PC-3 (cell line): ENCODE measurements around the gene ZNF286A. TPM values are rescaled to one million over a fixed set of nuclear protein-coding genes. Genes with fewer than 3 reads are reported as not detected.
"Not testable (repeated sequence)": the region's sequence is repeated elsewhere in the genome, so short reads cannot be mapped to it uniquely, and the experiment has no call there.

Experiments
- ATAC-seq: fragments of 200-7000 bp; cut with Tn5 transposase; 2 replicates; pipeline ENCODE4 v1.9.1; 2020; ENCODE audit warnings: mild to moderate bottlenecking, moderate library complexity
- Bru-seq: library from RNA; stranded (reverse); fragments of 400-500 nt; gene quantifications from one replicate; lab custom pipeline; 2021; lab: Mats Ljungman, UMichigan
- BruChase-seq, 2 experiments: library from RNA; stranded (reverse); fragments of 400-500 nt; gene quantifications; one replicate each; lab custom pipeline; 2021; lab: Mats Ljungman, UMichigan
- BruUV-seq: library from RNA; stranded (reverse); fragments of 400-500 nt; replicated peaks from 2 replicates; lab custom pipeline; 2021; lab: Mats Ljungman, UMichigan
- CTCF ChIA-PET: fragments of 300-600 bp; sonication (Branson Sonifier 250); formaldehyde crosslinking; loops from one replicate; lab custom pipeline; 2022; ENCODE audit warnings: antibody characterized with exemption; lab: Charles Lee
- POLR2A ChIA-PET: fragments of 300-600 bp; sonication (Branson Sonifier 250); formaldehyde crosslinking; loops from one replicate; lab custom pipeline; 2022; ENCODE audit warnings: antibody characterized with exemption; ENCODE audit not compliant: unreplicated experiment; lab: Charles Lee
- DNase-seq: peaks from one replicate; pipeline ENCODE4 v3.0.0-alpha.2; 2015
- H2AFZ ChIP-seq: fragments of 300-600 bp; sonication (generic); 2 replicates; pipeline ENCODE4 v1.6.0; 2016; ENCODE audit warnings: antibody characterized with exemption, low read length
- H3F3A ChIP-seq: fragments of 300-600 bp; sonication (generic); one replicate; pipeline ENCODE4 v1.6.0; 2017; ENCODE audit warnings: antibody characterized with exemption, low read length, control low read depth, mild to moderate bottlenecking; ENCODE audit not compliant: unreplicated experiment
- H3K27ac ChIP-seq: fragments of 300-600 bp; sonication (generic); 2 replicates; pipeline ENCODE4 v1.5.1; 2016; ENCODE audit warnings: mild to moderate bottlenecking, low read length
- H3K27me3 ChIP-seq: fragments of 300-600 bp; sonication (generic); 2 replicates; pipeline ENCODE4 v1.6.1; 2016; ENCODE audit warnings: low read length, mixed read lengths
- H3K36me3 ChIP-seq: fragments of 300-600 bp; sonication (generic); 2 replicates; pipeline ENCODE4 v1.6.1; 2016; ENCODE audit warnings: low read depth, mixed run types, low read length, mixed read lengths
- H3K4me1 ChIP-seq: fragments of 300-600 bp; sonication (generic); 2 replicates; pipeline ENCODE4 v1.5.1; 2016; ENCODE audit warnings: low read length; ENCODE audit not compliant: insufficient read depth
- H3K4me2 ChIP-seq: fragments of 300-600 bp; sonication (generic); 2 replicates; pipeline ENCODE4 v1.6.0; 2016; ENCODE audit warnings: low read length
- H3K4me3 ChIP-seq: fragments of 300-600 bp; sonication (generic); 2 replicates; pipeline ENCODE4 v1.5.1; 2016; ENCODE audit warnings: mild to moderate bottlenecking, low read length, mixed read lengths
- H3K79me2 ChIP-seq: fragments of 300-600 bp; sonication (generic); 2 replicates; pipeline ENCODE4 v1.6.1; 2017; ENCODE audit warnings: low read length, mixed read lengths
- H3K9ac ChIP-seq: fragments of 300-600 bp; sonication (generic); 2 replicates; pipeline ENCODE4 v1.6.0; 2016; ENCODE audit warnings: mild to moderate bottlenecking, low read length
- H3K9me2 ChIP-seq: fragments of 300-600 bp; sonication (generic); replicated peaks from 2 replicates; pipeline ENCODE4 v1.6.1; 2016; ENCODE audit warnings: mixed run types, low read length, mixed read lengths
- H3K9me3 ChIP-seq: fragments of 300-600 bp; sonication (generic); 2 replicates; pipeline ENCODE4 v1.6.1; 2016; ENCODE audit warnings: low read length, mixed read lengths
- H4K20me1 ChIP-seq: fragments of 300-600 bp; sonication (generic); 2 replicates; pipeline ENCODE4 v1.6.1; 2016; ENCODE audit warnings: low read length, mixed read lengths
- EZH2 ChIP-seq: fragments of 300-600 bp; sonication (generic); IDR thresholded peaks from one replicate; pipeline ENCODE4 v1.6.1; 2017; ENCODE audit warnings: antibody characterized with exemption, mild to moderate bottlenecking, low read length; ENCODE audit not compliant: unreplicated experiment
- intact Hi-C: fragments of 100-400 bp; cut with micrococcal nuclease; formaldehyde crosslinking; loops from 2 replicates; pipeline ENCODE4 v1.9.0; 2023
- long read RNA-seq: library from polyadenylated mRNA; unstranded; transcript quantifications from one replicate; pipeline ENCODE4 v2.0.0, GENCODE V29; 2021; ENCODE audit not compliant: unreplicated experiment
- total RNA-seq: library from RNA; depleted of rRNA; stranded (reverse); fragments of >200 nt; gene quantifications from 2 replicates; pipeline ENCODE4 v1.2.3, GENCODE V29; 2014; rRNA removed
- TF ChIP-seq, protein P1 (sequence below): fragments of 300-600 bp; sonication (generic); conservative IDR thresholded peaks from 2 replicates; pipeline ENCODE4 v1.5.1; 2017; ENCODE audit warnings: antibody characterized with exemption, low read depth, mild to moderate bottlenecking, low read length

Gene ZNF286A
- total RNA-seq (49.6 and 94.1 TPM in 2 replicates), Bru-seq, nascent RNA (percentile 76 among the genes with signal in this experiment), BruChase-seq, experiment 1, labeled RNA remaining after a 6-hour chase (percentile 96 among the genes with signal in this experiment), BruChase-seq, experiment 2, labeled RNA remaining after a 2-hour chase (percentile 93 among the genes with signal in this experiment)
- long read RNA-seq, full-length matches to known transcripts, result 5 of 10 reads
- long read RNA-seq, partial matches to known transcripts, result 5 of 10 reads
- long read RNA-seq, other reads (novel, unspliced or antisense), result 0 of 10 reads

DNA sequence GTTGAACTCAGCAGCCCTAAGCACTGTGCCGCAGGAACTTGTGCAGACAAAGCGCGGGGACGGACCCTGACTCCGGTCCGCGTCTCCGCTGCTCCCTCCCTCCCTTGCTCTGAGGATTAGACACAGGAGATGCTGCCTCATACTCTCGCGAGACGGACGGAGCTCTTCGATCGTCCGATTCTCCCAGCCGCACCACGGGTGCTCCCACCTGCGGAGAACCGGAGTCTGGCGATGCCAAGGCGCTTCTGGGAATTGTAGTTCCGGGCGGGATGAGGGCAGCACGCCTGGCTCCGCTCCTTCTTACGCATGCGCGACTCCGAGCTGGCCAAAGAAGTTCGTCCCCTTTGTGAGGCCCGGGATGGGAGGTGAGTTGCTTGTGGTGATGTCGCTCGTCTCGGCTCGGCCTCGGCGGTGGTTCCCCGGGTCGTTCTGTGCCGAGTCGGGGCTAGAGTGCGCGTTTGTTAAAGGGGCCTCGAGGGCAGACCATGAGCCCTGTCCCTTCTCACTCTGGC lies at the start of gene ZNF286A:
TSS of gene ZNF286A (plus strand) at position 340 of the 512 bp plus-strand sequence. CDS start 578 bp downstream, outside the sequence.
- POLR2A ChIA-PET, result interaction anchor here (0.7 kb wide), 1 partner anchor 406 kb away, joined by 5 read pairs; no protein-coding TSS in a partner anchor
- intact Hi-C loops, H3K4me1 ChIP-seq, H3K9me2 ChIP-seq, H3K27me3 ChIP-seq, H3K79me2 ChIP-seq, H3K27ac ChIP-seq, CTCF ChIA-PET, H3F3A ChIP-seq, BruUV-seq, H4K20me1 ChIP-seq, H3K9me3 ChIP-seq: not testable (repeated sequence)
- Histone ChIP-seq H2AFZ (peak within 1 kb of the TSS; percentile 92), H3K4me3 (peak within 1 kb of the TSS; percentile 85), H3K36me3 (peaks cover 19% of the 10 kb centered on the region), H3K9ac (peak within 1 kb of the TSS; percentile 79), H3K4me2 (peak within 1 kb of the TSS; percentile 77)
- DNase-seq (peak; percentile 100), ATAC-seq (peak; percentile 99)

DNA sequence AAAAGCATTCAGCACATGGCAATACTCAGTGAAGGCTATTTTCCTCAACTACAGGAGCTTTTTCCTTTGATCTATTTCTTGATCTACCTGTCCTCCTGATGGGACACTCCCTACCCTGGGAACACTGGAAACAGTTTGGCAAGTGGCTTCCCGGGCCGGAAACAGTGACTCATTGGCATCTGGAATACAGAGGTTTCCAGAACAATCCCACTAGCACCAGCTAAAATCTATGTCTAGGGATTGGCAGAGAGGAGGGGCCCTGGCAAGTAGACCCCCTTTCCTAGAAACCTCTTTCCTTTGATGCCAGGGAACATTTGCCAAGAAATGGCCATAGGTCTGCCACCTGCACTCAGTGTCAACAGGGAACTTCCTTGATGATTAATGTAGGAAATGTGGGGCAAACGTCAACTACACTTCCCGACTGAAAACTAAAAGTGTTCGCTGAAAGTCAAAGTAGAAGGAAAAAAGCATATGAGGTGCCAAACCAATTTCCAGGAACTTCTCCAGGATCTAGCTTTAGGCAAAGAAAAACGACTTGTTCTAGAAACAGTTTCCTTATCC lies 49.6 kb upstream of the ZNF286A start:
- Histone ChIP-seq H3K79me2 (peaks cover 57% of the 10 kb centered on the region), H3K9ac (peak overlapping the region; percentile 79), H3K36me3 (0 out of 2 replicates have a peak, but pooled peaks cover 2% of the 10 kb centered on the region), H3K9me2 (no peaks in the 10 kb centered on the region), H3K4me2 (peak overlapping the region; percentile 86), H3F3A (peaks cover 6% of the 10 kb centered on the region), H2AFZ (no peak overlapping the region), H3K4me3 (peak overlapping the region; percentile 79), H3K4me1 (peaks cover 42% of the 10 kb centered on the region), H4K20me1 (no peaks in the 10 kb centered on the region), H3K27me3 (no peaks in the 10 kb centered on the region), H3K27ac (peak overlapping the region; percentile 85), H3K9me3 (no peaks in the 10 kb centered on the region)
- DNase-seq (peak; percentile 94), ATAC-seq (peak; percentile 8)
- no TSS peak for BruUV-seq
- POLR2A ChIA-PET, result interaction anchor here (0.6 to 0.9 kb wide), 2 partner anchors 139 to 350 kb away, joined by 3 to 10 read pairs; partner anchors contain the start of genes TTC19 and ZSWIM7
- CTCF ChIA-PET, result no interaction called here
- intact Hi-C loops, result loop anchor here (2.0 kb wide), 1 partner anchor 35 kb away; the partner anchor contains the start of gene TRIM16
- TF ChIP-seq, protein P1, sequence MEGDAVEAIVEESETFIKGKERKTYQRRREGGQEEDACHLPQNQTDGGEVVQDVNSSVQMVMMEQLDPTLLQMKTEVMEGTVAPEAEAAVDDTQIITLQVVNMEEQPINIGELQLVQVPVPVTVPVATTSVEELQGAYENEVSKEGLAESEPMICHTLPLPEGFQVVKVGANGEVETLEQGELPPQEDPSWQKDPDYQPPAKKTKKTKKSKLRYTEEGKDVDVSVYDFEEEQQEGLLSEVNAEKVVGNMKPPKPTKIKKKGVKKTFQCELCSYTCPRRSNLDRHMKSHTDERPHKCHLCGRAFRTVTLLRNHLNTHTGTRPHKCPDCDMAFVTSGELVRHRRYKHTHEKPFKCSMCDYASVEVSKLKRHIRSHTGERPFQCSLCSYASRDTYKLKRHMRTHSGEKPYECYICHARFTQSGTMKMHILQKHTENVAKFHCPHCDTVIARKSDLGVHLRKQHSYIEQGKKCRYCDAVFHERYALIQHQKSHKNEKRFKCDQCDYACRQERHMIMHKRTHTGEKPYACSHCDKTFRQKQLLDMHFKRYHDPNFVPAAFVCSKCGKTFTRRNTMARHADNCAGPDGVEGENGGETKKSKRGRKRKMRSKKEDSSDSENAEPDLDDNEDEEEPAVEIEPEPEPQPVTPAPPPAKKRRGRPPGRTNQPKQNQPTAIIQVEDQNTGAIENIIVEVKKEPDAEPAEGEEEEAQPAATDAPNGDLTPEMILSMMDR, result no peak

DNA sequence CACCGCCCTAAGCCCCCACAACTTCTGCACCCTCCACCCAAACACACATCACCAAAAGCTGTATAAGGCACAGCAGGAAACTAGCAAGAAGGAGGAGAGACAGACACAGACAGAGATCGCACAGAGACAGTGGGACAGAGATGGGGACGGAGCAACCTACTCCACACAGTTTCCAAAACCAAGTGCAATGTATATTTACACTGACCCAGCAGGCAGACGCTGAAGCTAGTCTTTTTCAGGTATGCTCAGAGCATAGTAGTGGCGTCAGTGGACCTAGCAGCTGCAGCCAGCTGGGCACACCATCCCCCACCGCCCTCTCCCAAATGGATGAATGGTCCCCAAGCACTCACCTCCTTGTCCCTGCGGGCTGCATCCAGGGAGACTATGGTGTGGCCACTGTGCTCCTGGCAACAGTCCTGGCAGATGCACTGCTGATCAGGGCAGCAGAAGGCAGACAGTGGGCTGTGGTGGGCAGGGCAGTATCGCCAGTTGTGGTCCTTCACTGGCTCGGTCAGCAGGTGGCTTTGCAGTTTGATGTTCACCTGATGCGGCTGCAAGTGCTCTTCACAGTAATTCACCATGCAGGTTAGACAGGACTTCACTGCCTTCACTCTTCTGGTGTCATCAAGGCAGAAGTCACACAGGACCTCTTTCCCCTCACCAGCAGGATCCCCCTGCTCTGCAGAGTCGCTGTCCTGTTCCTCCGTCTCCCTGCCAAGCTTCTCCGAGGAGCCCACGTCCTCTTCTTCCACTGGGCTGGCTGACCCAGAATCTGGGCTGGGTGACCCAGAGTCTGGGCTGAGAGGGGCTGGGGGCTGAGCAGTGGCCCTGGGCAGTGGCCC lies 48.6 kb upstream of the ZNF286A start:
- no peaks in the 10 kb centered on the region for H4K20me1 ChIP-seq
- H2AFZ ChIP-seq, result no peak overlapping the region
- no peaks in the 10 kb centered on the region for H3K9me3 ChIP-seq
- no peaks in the 10 kb centered on the region for H3K9me2 ChIP-seq
- ChIA-PET POLR2A (interaction anchor here (0.7 to 0.9 kb wide), 3 partner anchors 9 to 349 kb away, joined by 3 to 10 read pairs (median 3); partner anchors contain the start of genes TTC19 and ZSWIM7), CTCF (interaction anchor here (0.6 kb wide), 1 partner anchor 14 kb away, joined by 5 read pairs; no protein-coding TSS in a partner anchor)
- peak; percentile 50 for DNase-seq
- TSS peak; percentile 72 for BruUV-seq
- TF ChIP-seq, protein P1, result peak; percentile 35
- TF ChIP-seq EZH2, result no peak
- H3K27me3 ChIP-seq, result no peaks in the 10 kb centered on the region
- peak overlapping the region; percentile 79 for H3K4me3 ChIP-seq
- H3K36me3 ChIP-seq, result 0 out of 2 replicates have a peak, but pooled peaks cover 2% of the 10 kb centered on the region
- intact Hi-C loops, result loop anchor here (2.0 kb wide), 1 partner anchor 34 kb away; the partner anchor contains the start of gene TRIM16
- H3K9ac ChIP-seq, result peak overlapping the region; percentile 79
- peak overlapping the region; percentile 86 for H3K4me2 ChIP-seq
- ATAC-seq, result peak; percentile 4
- H3K4me1 ChIP-seq, result peaks cover 37% of the 10 kb centered on the region
- peak overlapping the region; percentile 85 for H3K27ac ChIP-seq
- peaks cover 47% of the 10 kb centered on the region for H3K79me2 ChIP-seq
- peaks cover 6% of the 10 kb centered on the region for H3F3A ChIP-seq
